ENCODE data around the gene IGFBP6. TPM values are rescaled to one million over a fixed set of nuclear protein-coding genes. Genes with fewer than 3 reads are reported as not detected.

Gene IGFBP6
- total RNA-seq, 2 experiments from 2014 or later, result 1.8 to 1.9 TPM

GRCh38 chr12:53101931-53102781, 4.7 kb downstream of the IGFBP6 start:
- ChIA-PET POLR2A (interaction anchor here (1.0 to 1.7 kb wide), 5 partner anchors 19 to 219 kb away, joined by 3 to 13 read pairs (median 3); partner anchors contain the start of genes AAAS, CSAD, SPRYD3 and ZNF740), CTCF (interaction anchor here (0.6 to 7.6 kb wide), 13 partner anchors 10 to 149 kb away, joined by 3 to 179 read pairs (median 3); partner anchors contain the start of gene SPRYD3)

- POLR2A ChIA-PET, result interaction anchor here (0.5 to 1.7 kb wide), 8 partner anchors 9 to 389 kb away, joined by 3 to 13 read pairs (median 4); partner anchors contain the start of genes AAAS, CSAD, SPRYD3 and ZNF740
- CTCF ChIA-PET, result interaction anchor here (0.5 to 7.6 kb wide), 13 partner anchors 9 to 218 kb away, joined by 3 to 179 read pairs (median 3); partner anchors contain the start of gene SPRYD3
Observed at GRCh38 chr12:53102883-53103807, 5.7 kb downstream of the IGFBP6 start, which contains the start of gene SOAT2. Gene SOAT2, plus strand, starts transcription at chr12:53103486. Its CDS starts 92 bp downstream, at chr12:53103578.

GRCh38 chr12:53103860-53104305, 6.4 kb downstream of the IGFBP6 start:
- ChIA-PET CTCF (interaction anchor here (0.5 to 7.6 kb wide), 9 partner anchors 8 to 1713 kb away, joined by 3 to 179 read pairs (median 5); partner anchors contain the start of genes GALNT6 and SPRYD3), POLR2A (interaction anchor here (0.6 to 1.7 kb wide), 4 partner anchors 8 to 28 kb away, joined by 3 to 13 read pairs (median 8); partner anchors contain the start of gene SPRYD3)

DNA sequence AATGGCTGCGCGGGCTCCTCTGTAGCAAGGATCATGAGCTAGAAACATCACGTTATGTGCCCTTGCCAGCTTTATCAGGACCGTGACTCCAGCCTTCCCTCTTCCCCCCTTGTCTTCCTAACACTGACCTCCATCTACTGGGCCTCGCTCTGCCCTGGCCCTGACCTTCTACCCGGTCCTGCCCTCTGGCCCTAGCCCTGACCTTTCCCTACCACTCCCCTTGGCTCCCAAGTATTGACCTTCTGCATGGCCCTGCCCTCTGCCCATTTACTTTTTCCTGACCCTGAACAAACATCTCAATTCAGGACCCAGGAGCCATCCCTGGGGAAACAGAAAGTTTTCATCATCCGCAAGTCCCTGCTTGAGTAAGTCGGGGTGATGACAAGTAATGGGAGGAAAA, 7.8 kb downstream of the IGFBP6 start:
- ChIA-PET POLR2A (no interaction called here), CTCF (no interaction called here)

DNA sequence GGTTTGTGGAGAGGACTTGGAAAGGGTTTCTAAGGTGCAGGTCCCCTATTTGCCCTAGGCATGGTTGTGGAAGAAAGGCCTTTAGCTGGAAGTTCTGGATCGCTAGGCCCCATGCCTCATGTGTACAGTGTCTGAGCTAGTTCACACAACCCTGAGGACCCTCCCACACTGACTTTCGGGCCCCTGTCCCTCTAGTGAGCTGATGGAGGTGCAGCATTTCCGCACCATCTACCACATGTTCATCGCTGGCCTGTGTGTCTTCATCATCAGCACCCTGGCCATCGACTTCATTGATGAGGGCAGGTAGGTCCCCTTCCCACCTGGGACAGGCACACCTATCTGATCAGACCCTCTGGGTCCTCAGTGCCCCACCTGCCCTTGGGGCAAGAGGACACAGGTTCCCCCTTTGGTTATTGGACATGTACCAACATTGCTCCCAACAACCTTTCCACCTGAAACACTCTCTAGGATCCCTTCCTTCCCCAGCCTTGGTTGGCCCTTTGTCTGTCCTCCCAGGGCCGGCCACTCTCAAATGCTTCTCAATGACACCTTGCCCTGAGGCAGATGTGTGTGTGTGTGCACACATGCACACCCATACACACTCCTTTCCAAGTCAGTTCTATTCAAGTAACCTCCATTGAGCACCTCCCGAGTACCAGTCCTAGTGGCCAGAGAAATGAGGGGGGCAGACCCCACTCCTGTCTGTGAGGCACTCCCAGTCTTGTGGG, 8.4 kb downstream of the IGFBP6 start:
- POLR2A ChIA-PET, result no interaction called here

DNA sequence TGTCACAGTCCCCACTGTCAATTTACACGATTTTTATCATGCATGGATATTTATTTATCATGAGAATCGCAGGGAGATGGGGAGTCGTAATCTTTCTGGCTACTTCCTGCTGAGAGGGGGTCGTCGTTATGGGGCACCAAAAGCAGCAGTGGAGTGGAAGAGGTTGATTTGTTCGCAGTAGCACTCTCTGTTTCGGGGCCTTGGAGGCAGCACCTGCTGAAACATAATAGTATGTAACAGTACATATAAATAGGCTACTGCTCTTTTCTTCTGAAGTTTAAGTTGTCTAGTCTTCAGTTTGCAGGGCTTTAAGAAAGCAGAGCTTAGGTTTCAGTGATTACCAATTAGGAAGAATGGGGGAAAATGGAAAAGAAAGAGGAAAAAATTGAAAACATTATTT, 9.7 kb downstream of the IGFBP6 start:
- POLR2A ChIA-PET, result interaction anchor here (0.7 kb wide), 1 partner anchor 73 kb away, joined by 5 read pairs; the partner anchor contains the start of gene ZNF740
- CTCF ChIA-PET, result interaction anchor here (0.7 kb wide), 1 partner anchor 977 kb away, joined by 3 read pairs; no protein-coding TSS in a partner anchor

More for the DNA sequence above, 8.4 kb downstream of the IGFBP6 start:
- CTCF ChIA-PET, result no interaction called here

DNA sequence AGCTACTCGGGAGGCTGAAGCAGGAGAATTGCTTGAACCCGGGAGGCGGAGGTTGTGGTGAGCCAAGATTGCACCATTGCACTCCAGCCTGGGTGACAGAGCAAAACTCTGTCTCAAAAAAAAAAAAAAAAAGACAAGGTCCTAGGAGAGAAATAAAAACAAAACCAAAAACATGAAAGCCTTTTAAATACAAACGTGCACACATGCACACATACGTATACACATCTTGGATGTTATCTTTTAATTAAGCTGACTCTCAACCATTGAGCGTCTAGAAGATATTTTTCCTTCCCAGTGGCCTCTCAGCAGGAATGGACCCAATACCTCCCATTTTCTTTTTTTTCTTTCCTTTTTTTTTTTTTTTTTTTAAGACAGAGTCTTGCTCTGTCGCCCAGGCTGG, 15.0 kb downstream of the IGFBP6 start:
- ChIA-PET CTCF (interaction anchor here (0.7 to 1.4 kb wide), 4 partner anchors 9 to 477 kb away, joined by 3 to 4 read pairs (median 3); partner anchors contain the start of gene SOAT2), POLR2A (interaction anchor here (0.7 kb wide), 1 partner anchor 9 kb away, joined by 4 read pairs; the partner anchor contains the start of gene SOAT2)

GRCh38 chr12:53113136-53113705, 15.8 kb downstream of the IGFBP6 start:
- ChIA-PET POLR2A (no interaction called here), CTCF (interaction anchor here (0.5 to 0.7 kb wide), 2 partner anchors 12 to 396 kb away, joined by 3 read pairs; no protein-coding TSS in a partner anchor)

GRCh38 chr12:53113951-53114350, 16.5 kb downstream of the IGFBP6 start:
- ChIA-PET POLR2A (no interaction called here), CTCF (no interaction called here)

GRCh38 chr12:53115112-53115890, 17.8 kb downstream of the IGFBP6 start:
- ChIA-PET CTCF (no interaction called here), POLR2A (no interaction called here)

DNA sequence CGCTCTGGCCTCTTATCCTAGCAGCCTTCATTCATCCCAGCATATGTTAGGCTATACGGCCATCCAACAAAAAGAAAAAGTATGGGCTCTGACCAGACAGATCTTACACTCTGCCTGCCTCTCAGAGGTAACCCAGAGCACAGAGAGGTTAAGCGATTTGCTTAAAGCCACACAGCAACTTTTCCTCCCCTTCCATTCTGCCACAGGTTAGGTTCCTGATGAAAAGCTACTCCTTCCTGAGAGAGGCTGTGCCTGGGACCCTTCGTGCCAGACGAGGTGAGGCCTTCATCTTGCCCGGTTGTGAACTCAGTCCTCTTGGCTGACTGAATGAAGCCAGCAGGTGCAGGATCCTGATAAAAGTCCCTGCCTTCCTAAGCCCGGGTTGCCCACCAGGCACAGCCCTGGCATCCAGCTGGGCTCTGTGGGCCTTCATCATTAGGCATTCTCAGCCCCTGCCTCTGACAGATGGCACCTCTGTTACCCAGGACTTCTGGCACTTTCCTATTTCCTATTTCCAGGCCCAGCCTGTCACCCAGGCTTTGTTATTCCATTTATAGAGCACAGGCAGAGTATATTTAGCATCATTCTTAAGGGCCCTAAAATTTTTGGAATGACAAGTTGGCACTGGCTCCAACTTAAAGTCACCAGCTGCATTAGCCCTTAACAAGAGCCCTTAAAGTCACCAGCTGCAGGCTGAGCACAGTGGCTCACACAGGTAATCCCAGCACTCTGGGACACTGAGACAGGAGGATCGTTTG, 18.6 kb downstream of the IGFBP6 start:
- POLR2A ChIA-PET, result no interaction called here
- CTCF ChIA-PET, result interaction anchor here (0.7 kb wide), 2 partner anchors 29 to 73 kb away, joined by 3 read pairs; no protein-coding TSS in a partner anchor

- ChIA-PET POLR2A (no interaction called here), CTCF (no interaction called here)
Observed at GRCh38 chr12:53118751-53119300, 21.4 kb downstream of the IGFBP6 start.

GRCh38 chr12:53120685-53121525, 23.4 kb downstream of the IGFBP6 start:
- CTCF ChIA-PET, result no interaction called here
- POLR2A ChIA-PET, result no interaction called here

DNA sequence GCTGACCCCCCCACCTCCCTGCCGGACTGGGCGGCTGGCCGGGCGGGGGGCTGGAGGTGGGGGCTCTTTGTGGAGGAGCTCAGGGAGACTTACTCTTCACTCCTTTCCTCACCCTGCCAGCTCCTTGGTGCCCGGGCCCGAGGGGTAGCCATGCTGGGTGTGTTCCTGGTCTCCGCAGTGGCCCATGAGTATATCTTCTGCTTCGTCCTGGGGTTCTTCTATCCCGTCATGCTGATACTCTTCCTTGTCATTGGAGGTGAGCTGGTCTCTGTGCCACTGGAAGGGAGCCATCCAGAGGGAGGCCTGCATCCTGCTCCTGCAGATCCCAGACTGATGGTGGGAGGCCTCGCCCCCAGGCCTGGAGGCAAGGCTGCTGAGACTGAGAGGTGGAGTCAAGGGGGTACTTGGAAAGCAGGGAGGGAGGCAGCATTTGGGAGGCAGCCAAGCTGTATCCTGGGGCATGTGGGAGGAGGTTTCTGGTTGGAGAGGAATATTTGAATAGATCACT, 25.5 kb downstream of the IGFBP6 start:
- ChIA-PET CTCF (interaction anchor here (0.5 kb wide), 1 partner anchor 52 kb away, joined by 3 read pairs; no protein-coding TSS in a partner anchor), POLR2A (no interaction called here)

Data from activated CD8-positive, alpha-beta memory T cell treated with anti-CD3 and anti-CD28 coated beads for 36 hours (primary cell).